Medulla oblongata (tissue), 1 donor: ENCODE data around the gene TMEM43.

ENCODE experiments used
- DNase-seq: peaks from one replicate; pipeline ENCODE4 v3.0.0-alpha.2; 2015; ENCODE audit errors: extremely low spot score

TMEM43 gene

GRCh38 chr3:14138109-14138877, 13.4 kb downstream of the TMEM43 start:
- DNase-seq: no peak

DNA sequence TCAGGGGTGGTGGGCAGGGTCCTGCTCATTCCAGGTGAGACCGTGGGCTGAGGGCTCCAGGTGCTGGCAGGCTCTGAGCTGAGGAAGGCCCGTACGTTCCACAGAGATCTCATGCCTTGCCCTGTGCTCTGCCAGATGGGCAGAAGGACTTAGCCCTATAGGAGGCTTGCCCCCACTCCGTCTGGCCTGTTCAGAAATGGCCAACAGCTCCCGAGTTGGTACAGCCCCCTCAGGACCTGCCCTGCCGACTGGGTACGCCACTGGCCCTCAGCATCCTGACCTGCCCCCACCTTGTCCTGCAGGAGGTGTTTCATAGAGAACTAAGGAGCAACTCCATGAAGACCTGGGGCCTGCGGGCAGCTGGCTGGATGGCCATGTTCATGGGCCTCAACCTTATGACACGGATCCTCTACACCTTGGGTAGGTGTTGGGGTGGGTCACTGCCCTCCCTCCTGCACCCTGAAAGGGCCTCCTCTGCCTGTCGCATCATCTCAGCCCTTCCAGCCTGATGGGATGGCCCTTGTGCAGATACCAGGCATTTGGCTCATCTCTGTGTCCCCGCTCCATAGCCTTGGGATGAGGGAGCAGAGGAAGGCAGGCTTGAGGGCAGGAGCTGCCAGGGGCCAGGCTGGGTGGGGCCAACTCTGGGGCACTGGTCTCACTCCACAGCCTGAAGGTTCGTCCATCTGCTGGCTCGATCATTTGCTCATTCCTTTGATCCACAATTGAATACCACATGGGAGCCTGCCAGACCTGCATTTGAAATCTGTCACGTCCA, 14.2 kb downstream of the TMEM43 start:
- DNase-seq: no peak

DNA sequence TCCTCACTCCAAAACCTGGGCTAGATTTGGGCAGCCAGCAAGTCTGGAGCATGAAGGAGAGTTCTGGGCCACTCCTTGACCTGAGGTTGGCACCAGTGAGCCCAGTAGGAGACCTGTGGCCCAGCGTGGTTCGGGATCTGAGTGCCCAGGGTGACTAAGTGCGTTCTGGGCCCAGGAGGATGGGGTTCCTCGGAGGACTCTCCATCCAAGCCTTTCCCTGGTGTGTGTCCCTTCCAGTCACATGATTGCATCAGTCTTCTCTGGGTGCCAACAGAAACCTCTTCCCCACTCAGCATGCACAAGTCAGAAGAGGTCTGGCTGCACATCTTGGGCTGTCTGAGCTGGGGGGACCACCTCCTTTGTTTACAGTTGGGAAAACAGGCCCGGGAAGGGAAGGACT, 14.9 kb downstream of the TMEM43 start:
- DNase-seq: no peak

DNA sequence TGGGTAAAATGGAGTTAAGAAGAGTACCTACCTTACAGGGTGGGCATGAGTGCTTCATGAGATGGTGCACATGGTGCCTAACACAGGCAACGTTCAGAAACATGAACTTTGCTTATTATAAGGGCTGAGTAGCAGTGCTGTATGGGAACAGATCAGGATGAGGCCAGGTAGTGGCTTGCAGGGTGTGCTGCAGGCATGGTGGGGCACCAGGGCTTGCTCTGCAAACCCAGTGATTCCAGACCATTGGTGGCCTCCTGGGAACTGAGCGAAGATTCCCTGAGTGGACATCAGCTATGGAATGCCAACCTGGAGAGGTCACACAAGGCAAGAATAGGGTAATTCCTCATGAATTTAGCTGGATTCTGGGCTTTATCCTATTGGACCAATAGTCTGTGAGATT, 15.8 kb downstream of the TMEM43 start:
- no peak for DNase-seq

DNA sequence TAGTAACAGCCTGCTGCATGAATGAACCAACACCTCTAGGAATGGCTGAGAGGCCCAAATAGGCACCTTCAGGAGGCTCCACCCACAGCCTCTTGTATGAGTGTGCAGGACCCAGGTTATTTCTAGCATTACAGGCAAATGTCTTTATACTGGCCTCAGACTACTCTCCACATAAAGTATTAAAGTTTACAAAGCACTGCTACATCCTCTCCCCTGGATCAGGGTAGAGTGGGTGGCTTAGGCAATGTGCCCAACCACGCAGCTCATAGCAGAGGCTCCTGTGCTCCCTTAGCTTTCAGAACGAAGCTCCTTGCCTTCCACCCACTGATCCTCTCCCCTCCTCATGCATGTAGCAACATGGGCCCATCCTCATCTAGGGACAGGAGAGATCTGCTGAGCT, 16.3 kb downstream of the TMEM43 start:
- no peak for DNase-seq

DNA sequence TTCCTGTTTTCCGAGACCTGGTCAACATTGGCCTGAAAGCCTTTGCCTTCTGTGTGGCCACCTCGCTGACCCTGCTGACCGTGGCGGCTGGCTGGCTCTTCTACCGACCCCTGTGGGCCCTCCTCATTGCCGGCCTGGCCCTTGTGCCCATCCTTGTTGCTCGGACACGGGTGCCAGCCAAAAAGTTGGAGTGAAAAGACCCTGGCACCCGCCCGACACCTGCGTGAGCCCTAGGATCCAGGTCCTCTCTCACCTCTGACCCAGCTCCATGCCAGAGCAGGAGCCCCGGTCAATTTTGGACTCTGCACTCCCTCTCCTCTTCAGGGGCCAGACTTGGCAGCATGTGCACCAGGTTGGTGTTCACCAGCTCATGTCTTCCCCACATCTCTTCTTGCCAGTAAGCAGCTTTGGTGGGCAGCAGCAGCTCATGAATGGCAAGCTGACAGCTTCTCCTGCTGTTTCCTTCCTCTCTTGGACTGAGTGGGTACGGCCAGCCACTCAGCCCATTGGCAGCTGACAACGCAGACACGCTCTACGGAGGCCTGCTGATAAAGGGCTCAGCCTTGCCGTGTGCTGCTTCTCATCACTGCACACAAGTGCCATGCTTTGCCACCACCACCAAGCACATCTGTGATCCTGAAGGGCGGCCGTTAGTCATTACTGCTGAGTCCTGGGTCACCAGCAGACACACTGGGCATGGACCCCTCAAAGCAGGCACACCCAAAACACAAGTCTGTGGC, 16.9 kb downstream of the TMEM43 start:
- DNase-seq: no peak

DNA sequence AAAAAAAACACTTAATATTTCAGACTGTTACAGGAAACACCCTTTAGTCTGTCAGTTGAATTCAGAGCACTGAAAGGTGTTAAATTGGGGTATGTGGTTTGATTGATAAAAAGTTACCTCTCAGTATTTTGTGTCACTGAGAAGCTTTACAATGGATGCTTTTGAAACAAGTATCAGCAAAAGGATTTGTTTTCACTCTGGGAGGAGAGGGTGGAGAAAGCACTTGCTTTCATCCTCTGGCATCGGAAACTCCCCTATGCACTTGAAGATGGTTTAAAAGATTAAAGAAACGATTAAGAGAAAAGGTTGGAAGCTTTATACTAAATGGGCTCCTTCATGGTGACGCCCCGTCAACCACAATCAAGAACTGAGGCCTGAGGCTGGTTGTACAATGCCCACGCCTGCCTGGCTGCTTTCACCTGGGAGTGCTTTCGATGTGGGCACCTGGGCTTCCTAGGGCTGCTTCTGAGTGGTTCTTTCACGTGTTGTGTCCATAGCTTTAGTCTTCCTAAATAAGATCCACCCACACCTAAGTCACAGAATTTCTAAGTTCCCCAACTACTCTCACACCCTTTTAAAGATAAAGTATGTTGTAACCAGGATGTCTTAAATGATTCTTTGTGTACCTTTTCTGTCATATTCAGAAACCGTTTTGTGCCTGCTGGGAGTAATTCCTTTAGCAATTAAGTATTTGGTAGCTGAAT, 17.9 kb downstream of the TMEM43 start:
- no peak for DNase-seq

DNA sequence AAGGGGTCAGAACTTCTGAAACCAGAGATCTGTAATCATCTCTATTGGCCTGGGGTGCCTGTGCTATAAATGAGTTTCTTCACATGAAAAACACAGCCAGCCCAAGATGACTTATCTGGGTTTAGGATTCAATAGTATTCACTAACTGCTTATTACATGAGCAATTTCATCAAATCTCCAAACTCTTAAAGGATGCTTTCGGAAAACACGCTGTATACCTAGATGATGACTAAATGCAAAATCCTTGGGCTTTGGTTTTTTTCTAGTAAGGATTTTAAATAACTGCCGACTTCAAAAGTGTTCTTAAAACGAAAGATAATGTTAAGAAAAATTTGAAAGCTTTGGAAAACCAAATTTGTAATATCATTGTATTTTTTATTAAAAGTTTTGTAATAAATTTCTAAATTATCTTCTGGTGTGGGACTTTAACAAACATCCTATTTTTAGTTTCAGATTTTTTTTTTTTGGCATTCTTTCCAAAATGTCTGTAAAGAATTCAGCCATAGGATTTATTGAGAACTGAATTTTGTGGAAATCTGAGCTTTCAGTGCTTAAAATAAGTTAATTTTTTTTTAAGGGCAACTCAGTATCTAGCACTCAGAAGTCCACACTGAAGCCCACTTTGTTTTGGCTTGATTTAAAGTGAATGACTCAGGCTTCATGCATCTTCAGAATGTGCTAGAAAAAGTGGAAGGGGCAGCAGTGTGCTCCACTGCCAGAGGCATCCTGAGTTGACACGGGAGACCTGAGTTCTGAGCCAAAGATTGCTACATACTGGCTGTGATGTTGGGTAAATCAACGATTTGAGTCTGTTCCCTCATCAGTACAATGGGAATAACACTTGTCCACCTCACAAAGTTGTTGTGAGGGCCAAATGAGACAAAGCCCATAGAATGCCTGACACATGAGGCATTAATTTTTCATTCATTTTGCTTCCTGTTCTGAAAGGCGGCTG, 18.7 kb downstream of the TMEM43 start:
- DNase-seq: peak; percentile 32

DNA sequence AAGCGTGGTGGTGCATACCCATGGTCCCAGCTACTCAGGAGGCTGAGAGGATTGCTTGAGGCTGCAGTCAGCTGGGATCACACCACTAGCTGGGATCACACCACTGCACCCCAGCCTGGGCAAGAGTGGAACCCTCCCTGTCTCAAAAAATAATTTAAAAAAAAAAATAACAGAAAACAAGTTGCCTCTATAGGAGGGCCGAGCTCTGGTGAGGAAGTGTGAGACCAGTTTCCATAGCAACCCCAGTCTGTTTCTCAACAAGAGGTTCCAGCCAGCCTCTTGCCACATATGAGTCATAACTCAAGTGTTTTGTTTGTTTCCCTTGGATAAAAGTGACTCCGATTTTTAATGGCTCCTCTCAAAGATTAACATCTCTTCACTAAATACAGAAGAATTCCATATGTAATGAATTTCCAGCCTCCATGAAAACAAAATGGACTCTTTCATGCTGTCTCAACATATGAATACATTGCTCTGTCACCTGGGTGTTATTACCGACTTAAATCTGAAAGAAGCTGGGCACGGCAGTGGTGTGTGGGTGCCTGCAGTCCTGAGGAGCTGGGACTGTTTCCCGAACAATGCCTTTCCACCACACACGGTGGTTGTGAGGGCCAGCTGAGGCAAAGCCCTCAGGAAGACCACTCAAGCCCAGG, 19.7 kb downstream of the TMEM43 start:
- DNase-seq: peak; percentile 85

- no peak for DNase-seq
These were observed 20.4 kb downstream of the TMEM43 start for GRCh38 chr3:14145236-14145635.

DNA sequence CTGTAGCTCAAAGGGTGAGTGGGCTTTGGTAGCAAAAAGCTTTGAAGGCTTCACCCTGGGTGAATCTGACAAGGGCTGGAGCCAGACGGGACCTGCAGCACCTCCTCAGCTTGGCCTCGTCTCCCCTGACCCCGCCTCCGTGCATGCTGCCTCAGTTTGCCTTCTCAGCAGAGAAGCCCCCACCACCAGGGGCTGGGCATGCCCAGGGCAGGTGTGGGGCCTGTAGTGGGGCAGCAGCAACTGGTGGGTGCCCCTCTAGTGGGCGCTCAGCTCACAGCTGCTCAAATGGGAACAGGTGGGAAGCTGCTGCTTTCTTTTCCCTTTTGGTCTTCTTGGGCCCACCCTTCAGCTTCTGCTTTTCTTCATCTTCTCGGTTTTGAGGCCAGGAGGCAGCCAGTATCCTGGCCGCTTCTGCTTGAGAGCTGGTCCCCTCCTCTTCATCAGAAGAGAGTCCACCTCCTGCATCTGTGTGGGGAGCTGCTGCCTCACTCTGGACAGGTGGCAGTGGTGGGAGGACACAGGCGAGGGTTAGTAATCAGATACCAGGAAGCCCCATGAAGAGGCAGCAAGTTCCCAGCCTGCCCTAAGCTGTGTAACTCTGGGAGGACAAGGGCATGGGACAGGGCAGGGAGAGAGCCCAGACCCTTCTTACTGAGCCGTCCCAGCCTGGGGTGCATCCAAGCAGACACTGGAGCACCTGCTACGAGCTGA, 21.0 kb downstream of the TMEM43 start:
- no peak for DNase-seq

- no peak for DNase-seq
These were observed 21.7 kb downstream of the TMEM43 start for GRCh38 chr3:14146381-14147065.

DNA sequence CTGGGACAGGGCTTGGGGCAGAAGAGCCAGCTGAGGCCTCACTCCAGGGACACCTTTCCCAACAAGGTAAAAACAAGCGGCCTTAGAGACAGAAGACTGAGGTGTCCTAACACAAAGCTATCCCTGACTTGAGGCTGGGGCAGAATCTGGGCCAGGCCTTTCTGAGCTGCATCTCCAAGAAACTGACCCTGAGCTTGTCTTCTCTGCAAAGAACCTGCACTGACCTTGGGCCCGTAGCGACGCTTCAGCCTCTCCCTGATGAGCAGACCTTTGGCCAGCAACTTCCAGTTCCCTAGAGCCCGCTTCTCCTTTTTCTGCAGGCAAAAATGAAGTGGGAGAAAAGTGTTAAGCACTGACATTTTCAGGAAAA, 22.2 kb downstream of the TMEM43 start:
- DNase-seq: no peak

GRCh38 chr3:14147617-14148016, 22.8 kb downstream of the TMEM43 start:
- DNase-seq: no peak

DNA sequence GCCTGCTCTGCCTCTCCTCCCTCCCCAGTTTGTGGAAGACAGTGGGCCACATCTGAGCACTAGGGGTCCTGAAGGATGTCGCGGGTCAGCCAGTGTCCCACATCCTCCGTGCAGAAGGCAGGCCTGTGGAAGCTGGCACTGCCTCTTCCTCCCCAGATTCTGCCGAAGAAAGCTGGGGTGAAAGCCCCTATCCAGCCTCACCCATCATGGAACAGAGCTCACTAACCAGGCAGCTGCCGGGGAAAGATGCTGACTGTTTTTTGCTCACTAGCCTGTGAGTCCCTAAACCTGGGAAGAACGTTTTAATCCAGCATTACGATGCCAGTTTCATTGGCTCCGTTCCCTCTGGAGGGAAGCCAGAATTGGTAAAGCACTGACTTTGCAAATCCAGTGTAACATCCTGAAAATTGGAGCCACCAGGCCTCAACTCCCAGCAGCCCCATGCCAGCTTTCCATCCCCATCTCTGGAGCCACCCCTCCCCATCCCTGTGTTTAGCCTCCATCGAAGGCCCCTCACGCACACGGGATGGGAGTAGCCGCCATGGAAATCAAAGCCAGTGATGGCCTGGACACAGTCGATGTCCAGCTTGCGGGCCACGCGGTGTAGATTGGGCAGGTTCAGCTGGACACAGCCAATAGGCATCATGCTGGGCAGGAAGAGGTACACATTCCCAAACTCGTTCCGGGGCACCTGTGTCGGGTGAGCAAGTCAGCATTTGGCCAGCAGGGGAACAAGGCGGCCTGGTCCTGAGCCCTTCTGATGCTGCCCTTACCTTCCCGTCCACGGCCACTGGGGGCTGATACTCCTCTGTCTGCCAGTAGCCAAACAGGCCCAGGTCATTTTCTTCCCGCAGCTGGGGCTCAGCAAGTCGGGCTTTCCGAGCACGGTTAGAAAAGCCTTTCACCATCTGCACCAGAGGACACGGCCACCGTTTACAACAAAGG, 23.5 kb downstream of the TMEM43 start:
- DNase-seq: no peak

DNA sequence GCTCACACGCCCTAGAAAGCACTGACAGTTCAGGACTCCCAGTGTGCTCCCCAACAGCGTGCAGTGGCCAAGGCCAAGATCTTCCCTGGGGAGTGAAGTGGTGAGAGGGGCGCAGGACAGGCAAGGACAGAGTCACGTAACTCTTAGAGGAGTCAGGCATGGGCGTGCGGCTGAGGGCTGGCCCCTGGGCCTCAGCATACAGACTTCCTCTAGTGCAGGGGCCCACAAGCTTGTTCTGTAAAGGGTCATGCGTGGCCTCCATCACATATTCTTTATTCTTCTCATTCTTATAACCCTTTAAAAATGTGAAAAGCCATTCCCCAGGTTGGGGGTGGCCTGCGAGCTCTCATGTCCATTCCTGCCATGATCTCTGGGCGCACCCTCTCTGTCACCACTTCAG, 25.2 kb downstream of the TMEM43 start:
- DNase-seq: no peak

DNA sequence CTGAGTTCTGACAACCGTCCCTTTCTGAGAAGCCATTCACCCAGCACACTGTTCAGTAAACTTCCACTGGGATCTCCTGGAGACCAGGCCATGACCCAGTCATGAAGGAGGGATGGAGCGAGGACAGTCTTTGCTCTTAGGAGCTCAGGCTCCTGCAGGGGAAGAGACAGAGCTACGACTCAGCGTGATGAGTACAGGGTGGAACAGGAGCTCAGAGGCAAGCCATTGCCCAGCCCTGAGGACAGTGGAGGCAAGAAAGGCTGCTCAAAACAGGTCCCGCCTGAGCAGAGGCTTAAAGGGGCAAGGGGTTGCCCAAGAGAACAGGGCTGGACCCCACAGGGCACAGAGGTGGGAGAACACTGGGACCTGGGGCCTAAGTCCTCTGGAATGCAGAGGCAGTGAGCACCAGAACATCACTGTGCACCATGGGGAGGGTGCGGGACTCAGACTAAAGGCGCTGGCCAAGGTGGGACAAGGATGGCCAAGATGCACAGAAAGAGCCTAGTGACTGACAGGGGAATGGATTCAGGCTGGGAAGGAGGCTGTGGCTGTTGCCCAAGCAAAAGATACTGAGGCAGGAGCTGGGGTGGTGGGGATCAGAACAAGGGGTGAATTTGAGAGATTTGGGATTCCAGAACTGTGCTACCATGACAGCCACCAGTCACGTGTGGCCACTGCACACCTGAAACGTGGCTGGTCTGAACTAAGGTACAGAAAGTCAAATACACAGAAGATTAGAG, 25.8 kb downstream of the TMEM43 start:
- DNase-seq: no peak
